AG04450 (cell line): ENCODE measurements around the gene TEX2. TPM values are rescaled to one million over a fixed set of nuclear protein-coding genes. Genes with fewer than 3 reads are reported as not detected.

Experiments used
- CTCF ChIA-PET: fragments of 300-600, 350-600 bp; formaldehyde crosslinking; extraction: SDS; loops from one replicate; lab custom pipeline; 2022; ENCODE audit warnings: antibody characterized with exemption, inconsistent platforms; lab: Charles Lee
- POLR2A ChIA-PET: fragments of 350-600 bp; formaldehyde crosslinking; extraction: SDS; loops from one replicate; lab custom pipeline; 2021; ENCODE audit warnings: antibody characterized with exemption, inconsistent platforms; lab: Yijun Ruan, JAX
- DNase-seq: peaks from one replicate; pipeline ENCODE4 v3.0.0-alpha.2; 2011; ENCODE audit warnings: low read depth, low spot score
- H3K27ac ChIP-seq: one replicate; pipeline ENCODE4 v1.5.1; 2012; ENCODE audit warnings: low read depth, low read length, control low read depth
- H3K27me3 ChIP-seq: one replicate; pipeline ENCODE4 v1.6.0; 2012; ENCODE audit warnings: low read length; ENCODE audit not compliant: control insufficient read depth, insufficient read depth
- H3K4me3 ChIP-seq: 2 replicates; pipeline ENCODE4 v1.5.1; 2011; ENCODE audit warnings: mild to moderate bottlenecking, low read depth, low read length, control low read depth
- H3K9me3 ChIP-seq: 2 replicates; pipeline ENCODE4 v1.5.1; 2012; ENCODE audit warnings: low read length; ENCODE audit not compliant: control insufficient read depth, insufficient read depth
- polyA plus RNA-seq: library from polyadenylated mRNA; depleted of rRNA; stranded (reverse); fragments of >200 nt; gene quantifications from 2 replicates; pipeline ENCODE4 v1.2.3, GENCODE V29; 2011
- TF ChIP-seq, protein P1 (sequence below): IDR thresholded peaks from 2 replicates; pipeline ENCODE4 v1.5.1; 2011; ENCODE audit warnings: low read depth, low read length, control low read depth, inconsistent platforms

TEX2 gene
- polyA plus RNA-seq, 1 experiment = 27.9 TPM

- Histone ChIP-seq H3K27ac (no peak overlapping the region), H3K27me3 (no peaks in the 10 kb centered on the region), H3K9me3 (no peaks in the 10 kb centered on the region), H3K4me3 (no peak overlapping the region)
- TF ChIP-seq, protein P1, sequence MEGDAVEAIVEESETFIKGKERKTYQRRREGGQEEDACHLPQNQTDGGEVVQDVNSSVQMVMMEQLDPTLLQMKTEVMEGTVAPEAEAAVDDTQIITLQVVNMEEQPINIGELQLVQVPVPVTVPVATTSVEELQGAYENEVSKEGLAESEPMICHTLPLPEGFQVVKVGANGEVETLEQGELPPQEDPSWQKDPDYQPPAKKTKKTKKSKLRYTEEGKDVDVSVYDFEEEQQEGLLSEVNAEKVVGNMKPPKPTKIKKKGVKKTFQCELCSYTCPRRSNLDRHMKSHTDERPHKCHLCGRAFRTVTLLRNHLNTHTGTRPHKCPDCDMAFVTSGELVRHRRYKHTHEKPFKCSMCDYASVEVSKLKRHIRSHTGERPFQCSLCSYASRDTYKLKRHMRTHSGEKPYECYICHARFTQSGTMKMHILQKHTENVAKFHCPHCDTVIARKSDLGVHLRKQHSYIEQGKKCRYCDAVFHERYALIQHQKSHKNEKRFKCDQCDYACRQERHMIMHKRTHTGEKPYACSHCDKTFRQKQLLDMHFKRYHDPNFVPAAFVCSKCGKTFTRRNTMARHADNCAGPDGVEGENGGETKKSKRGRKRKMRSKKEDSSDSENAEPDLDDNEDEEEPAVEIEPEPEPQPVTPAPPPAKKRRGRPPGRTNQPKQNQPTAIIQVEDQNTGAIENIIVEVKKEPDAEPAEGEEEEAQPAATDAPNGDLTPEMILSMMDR = no peak
- no peak for DNase-seq
- CTCF ChIA-PET = no interaction called here
- POLR2A ChIA-PET = no interaction called here
Observed at GRCh38 chr17:64250233-64250835, 12.7 kb downstream of the TEX2 start.

- TF ChIP-seq, protein P1 = no peak
- Histone ChIP-seq H3K4me3 (no peak overlapping the region), H3K27ac (no peak overlapping the region), H3K9me3 (no peaks in the 10 kb centered on the region), H3K27me3 (no peaks in the 10 kb centered on the region)
- no peak for DNase-seq
- ChIA-PET POLR2A (no interaction called here), CTCF (no interaction called here)
Observed at GRCh38 chr17:64247836-64248235, 15.2 kb downstream of the TEX2 start.

DNA sequence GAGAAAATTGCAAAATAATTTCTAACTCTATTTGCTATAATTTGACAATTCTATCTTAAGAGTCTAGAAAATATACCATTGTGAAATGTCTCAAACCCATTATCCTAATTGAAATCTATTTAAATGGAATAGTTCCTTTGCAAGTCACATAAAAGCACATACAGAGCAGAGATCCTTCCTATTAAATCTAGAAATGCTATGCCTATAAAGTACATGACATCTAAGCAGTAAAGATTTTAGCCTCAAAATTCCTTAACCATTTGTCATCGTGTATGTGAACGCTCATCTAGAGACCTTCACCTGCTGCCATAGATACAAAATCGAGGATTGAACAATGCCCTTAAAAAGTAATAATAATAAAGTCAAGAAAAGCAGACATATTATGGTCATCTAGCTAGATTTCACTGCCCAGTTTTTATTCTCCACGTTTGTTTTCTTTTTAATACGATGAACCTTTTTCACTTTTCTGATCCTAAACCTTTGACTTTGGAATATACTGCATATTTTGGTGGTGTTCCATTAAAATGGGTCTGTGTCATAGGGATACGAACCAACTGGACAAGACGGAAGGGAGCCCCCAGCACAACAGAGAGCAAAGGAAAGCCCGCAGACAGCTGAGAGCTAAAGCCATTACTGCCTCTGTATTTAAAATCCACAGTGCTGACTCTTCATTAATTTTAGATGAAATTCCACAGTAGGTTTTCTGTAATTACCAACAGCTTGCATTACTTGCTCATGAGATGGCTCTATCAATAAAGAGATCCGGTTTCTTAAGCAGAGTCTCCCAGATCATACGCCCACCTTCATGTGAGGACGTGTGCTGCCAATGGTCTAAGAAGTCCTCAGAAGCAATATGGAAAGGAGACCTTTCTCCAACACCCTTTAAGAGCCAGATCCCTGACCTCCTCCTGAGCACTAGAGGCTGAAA lies 17.6 kb downstream of the TEX2 start:
- H3K27me3 ChIP-seq = no peaks in the 10 kb centered on the region
- H3K27ac ChIP-seq = no peak overlapping the region
- CTCF ChIA-PET = interaction anchor here (0.6 to 1.7 kb wide), 3 partner anchors 8 to 38 kb away, joined by 3 read pairs; no protein-coding TSS in a partner anchor
- POLR2A ChIA-PET = no interaction called here
- no peak overlapping the region for H3K4me3 ChIP-seq
- TF ChIP-seq, protein P1 = no peak
- no peaks in the 10 kb centered on the region for H3K9me3 ChIP-seq
- DNase-seq = no peak

GRCh38 chr17:64244165-64244564 lies 18.9 kb downstream of the TEX2 start:
- Histone ChIP-seq H3K4me3 (no peak overlapping the region), H3K27me3 (no peaks in the 10 kb centered on the region), H3K9me3 (no peaks in the 10 kb centered on the region), H3K27ac (no peak overlapping the region)
- DNase-seq = no peak
- POLR2A ChIA-PET = interaction anchor here (0.6 kb wide), 1 partner anchor 105 kb away, joined by 4 read pairs; no protein-coding TSS in a partner anchor
- TF ChIP-seq, protein P1 = no peak
- CTCF ChIA-PET = interaction anchor here (1.1 to 1.3 kb wide), 2 partner anchors 8 to 38 kb away, joined by 3 to 7 read pairs; no protein-coding TSS in a partner anchor

GRCh38 chr17:64243340-64243739 lies 19.7 kb downstream of the TEX2 start:
- H3K27ac ChIP-seq = no peak overlapping the region
- ChIA-PET POLR2A (no interaction called here), CTCF (interaction anchor here (1.3 kb wide), 1 partner anchor 39 kb away, joined by 3 read pairs; no protein-coding TSS in a partner anchor)
- no peaks in the 10 kb centered on the region for H3K27me3 ChIP-seq
- TF ChIP-seq, protein P1 = no peak
- H3K4me3 ChIP-seq = no peak overlapping the region
- no peak for DNase-seq
- H3K9me3 ChIP-seq = no peaks in the 10 kb centered on the region
